DOHH2 (cell line): ENCODE data around the gene JAG2.

ENCODE experiments used
- H3F3A ChIP-seq: fragments of 200-600 bp; sonication (generic), shearing (Covaris generic); 2 replicates; pipeline ENCODE4 v1.6.0; 2016; ENCODE audit warnings: antibody characterized with exemption, mild to moderate bottlenecking; ENCODE audit not compliant: control insufficient read depth, insufficient read depth
- H3K27ac ChIP-seq: fragments of 200-600 bp; sonication (generic); 2 replicates; pipeline ENCODE4 v1.5.1; 2014; ENCODE audit warnings: low read depth, mild to moderate bottlenecking, low read length, moderate library complexity
- H3K27me3 ChIP-seq: fragments of 200-600 bp; sonication (generic); 2 replicates; pipeline ENCODE4 v1.6.1; 2014; ENCODE audit warnings: mild to moderate bottlenecking, low read length, mixed read lengths; ENCODE audit not compliant: control insufficient read depth
- H3K36me3 ChIP-seq: fragments of 200-600 bp; sonication (generic); 2 replicates; pipeline ENCODE4 v1.6.1; 2014; ENCODE audit warnings: mild to moderate bottlenecking, low read length, moderate library complexity, mixed read lengths; ENCODE audit not compliant: control insufficient read depth
- H3K4me1 ChIP-seq: fragments of 200-600 bp; sonication (generic); 2 replicates; pipeline ENCODE4 v1.6.1; 2014; ENCODE audit warnings: mild to moderate bottlenecking, low read length, mixed read lengths; ENCODE audit not compliant: control insufficient read depth
- H3K4me2 ChIP-seq: fragments of 200-600 bp; sonication (generic); 2 replicates; pipeline ENCODE4 v1.6.0; 2014; ENCODE audit warnings: mild to moderate bottlenecking, low read length, moderate library complexity
- H3K4me3 ChIP-seq: fragments of 200-600 bp; sonication (generic); 2 replicates; pipeline ENCODE4 v1.5.1; 2014; ENCODE audit warnings: mild to moderate bottlenecking, low read length, mixed read lengths
- H3K79me2 ChIP-seq: fragments of 200-600 bp; sonication (generic); 2 replicates; pipeline ENCODE4 v1.6.1; 2014; ENCODE audit warnings: mild to moderate bottlenecking, low read length, mixed read lengths; ENCODE audit not compliant: control insufficient read depth
- H3K9me2 ChIP-seq: fragments of 200-600 bp; sonication (generic); replicated peaks from 2 replicates; pipeline ENCODE4 v1.6.1; 2014; ENCODE audit warnings: mild to moderate bottlenecking, low read length, mixed read lengths; ENCODE audit not compliant: control insufficient read depth
- H3K9me3 ChIP-seq: fragments of 200-600 bp; sonication (generic); 2 replicates; pipeline ENCODE4 v1.6.1; 2014; ENCODE audit warnings: antibody characterized with exemption, low read length, mixed read lengths; ENCODE audit not compliant: control insufficient read depth, insufficient read depth
- H4K20me1 ChIP-seq: fragments of 200-600 bp; sonication (generic); 2 replicates; pipeline ENCODE4 v1.6.0; 2014; ENCODE audit warnings: low read depth, mild to moderate bottlenecking, antibody characterized with exemption, low read length, moderate library complexity; ENCODE audit not compliant: control insufficient read depth, insufficient read depth
- CTCF ChIP-seq: fragments of 200-600 bp; sonication (generic); IDR thresholded peaks from one replicate; pipeline ENCODE4 v1.5.1; 2014; ENCODE audit warnings: antibody characterized with exemption, mild to moderate bottlenecking, low read depth, low read length; ENCODE audit not compliant: poor library complexity, severe bottlenecking
- EZH2phosphoT487 ChIP-seq: fragments of 200-600 bp; sonication (generic); IDR thresholded peaks from 2 replicates; pipeline ENCODE4 v1.6.1; 2017; ENCODE audit warnings: borderline replicate concordance, mild to moderate bottlenecking, antibody characterized with exemption, low read length, moderate library complexity, mixed read lengths

JAG2 gene

GRCh38 chr14:105102893-105103292, 65.7 kb downstream of the JAG2 start:
- H3K27ac ChIP-seq: no peak overlapping the region
- H3K27me3 ChIP-seq: peaks cover 22% of the 10 kb centered on the region
- no peaks in the 10 kb centered on the region for H3K9me2 ChIP-seq
- H3K4me3 ChIP-seq: no peak overlapping the region
- no peaks in the 10 kb centered on the region for H3K36me3 ChIP-seq
- no peak for TF ChIP-seq EZH2phosphoT487
- TF ChIP-seq CTCF: no peak
- H3K9me3 ChIP-seq: peaks cover 5% of the 10 kb centered on the region
- peaks cover 4% of the 10 kb centered on the region; the same call in 1 of the 2 replicates for H3K4me1 ChIP-seq
- no peaks in the 10 kb centered on the region for H4K20me1 ChIP-seq
- H3K4me2 ChIP-seq: no peak overlapping the region
- no peaks in the 10 kb centered on the region for H3F3A ChIP-seq
- no peaks in the 10 kb centered on the region for H3K79me2 ChIP-seq

- TF ChIP-seq EZH2phosphoT487 (no peak), CTCF (no peak)
- Histone ChIP-seq H4K20me1 (no peaks in the 10 kb centered on the region), H3K9me3 (peaks cover 5% of the 10 kb centered on the region), H3K79me2 (no peaks in the 10 kb centered on the region), H3K4me1 (peaks cover 4% of the 10 kb centered on the region; the same call in 1 of the 2 replicates), H3K9me2 (no peaks in the 10 kb centered on the region), H3K4me2 (no peak overlapping the region), H3K27me3 (peaks cover 22% of the 10 kb centered on the region), H3K36me3 (no peaks in the 10 kb centered on the region), H3F3A (no peaks in the 10 kb centered on the region), H3K27ac (no peak overlapping the region), H3K4me3 (no peak overlapping the region)
These were observed 66.2 kb downstream of the JAG2 start for GRCh38 chr14:105102361-105102870.

- H3K4me3 ChIP-seq: no peak overlapping the region
- TF ChIP-seq CTCF (no peak), EZH2phosphoT487 (no peak)
- no peak overlapping the region for H3K27ac ChIP-seq
- no peak overlapping the region for H3K4me2 ChIP-seq
- no peaks in the 10 kb centered on the region for H3F3A ChIP-seq
- no peaks in the 10 kb centered on the region for H3K9me2 ChIP-seq
- H4K20me1 ChIP-seq: no peaks in the 10 kb centered on the region
- no peaks in the 10 kb centered on the region for H3K36me3 ChIP-seq
- H3K79me2 ChIP-seq: no peaks in the 10 kb centered on the region
- H3K27me3 ChIP-seq: peaks cover 10% of the 10 kb centered on the region; the same call in 1 of the 2 replicates
- peaks cover 4% of the 10 kb centered on the region; the same call in 1 of the 2 replicates for H3K4me1 ChIP-seq
- peaks cover 5% of the 10 kb centered on the region for H3K9me3 ChIP-seq
These were observed 67.7 kb downstream of the JAG2 start for GRCh38 chr14:105100910-105101309.
